NCI-H510A treated with DMSO at 0.1 percent for 48 hours (cell line): ENCODE data around the gene ZNF287.

Experiments used
- DNase-seq: peaks from one replicate; lab custom pipeline; 2025; lab: John Stamatoyannopoulos, UW

ZNF287 gene

DNA sequence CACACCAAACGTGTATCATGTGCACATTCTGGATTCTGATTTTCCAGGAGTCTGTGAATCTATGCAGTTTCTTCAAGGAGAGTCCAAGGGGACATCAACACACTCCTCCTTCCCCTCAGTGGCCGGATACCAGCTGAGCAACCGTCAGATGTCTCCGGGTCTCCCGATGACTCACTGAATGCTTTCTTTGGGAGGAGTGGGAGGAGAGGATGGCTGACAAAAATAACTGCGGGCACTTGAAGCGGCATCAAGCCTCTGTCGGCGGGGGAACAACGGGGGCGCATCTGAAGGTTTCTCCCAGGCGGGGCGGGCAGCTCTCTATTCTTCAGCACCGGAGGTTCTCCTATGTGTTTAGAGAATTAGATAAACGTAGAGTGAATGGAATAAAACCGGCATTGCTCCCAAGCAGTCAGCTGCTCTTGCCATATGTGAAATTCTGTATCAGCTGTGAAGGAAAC is 52.4 kb downstream of the ZNF287 start:
- no peak for DNase-seq

DNA sequence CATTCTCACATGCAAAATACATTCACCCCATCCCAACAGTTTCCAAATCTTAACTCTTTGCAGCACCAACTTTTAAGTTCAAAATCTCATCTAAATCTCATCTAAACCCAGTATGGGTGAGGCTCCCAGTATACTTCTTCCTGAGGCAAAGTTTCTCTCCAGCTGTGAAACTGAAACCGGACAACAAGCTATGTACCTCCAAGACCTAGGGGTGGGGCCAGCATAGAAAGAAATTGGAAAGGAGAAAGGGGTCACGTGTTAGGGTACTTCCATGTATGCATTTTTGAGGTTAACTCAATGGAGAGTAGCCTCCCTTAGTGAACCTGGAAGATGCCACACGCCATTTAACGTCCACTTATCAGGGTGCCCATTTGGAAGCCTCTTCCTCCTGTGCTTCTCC is 53.1 kb downstream of the ZNF287 start:
- no peak for DNase-seq

GRCh38 chr17:16513873-16514272 is 55.1 kb downstream of the ZNF287 start:
- DNase-seq = no peak

DNA sequence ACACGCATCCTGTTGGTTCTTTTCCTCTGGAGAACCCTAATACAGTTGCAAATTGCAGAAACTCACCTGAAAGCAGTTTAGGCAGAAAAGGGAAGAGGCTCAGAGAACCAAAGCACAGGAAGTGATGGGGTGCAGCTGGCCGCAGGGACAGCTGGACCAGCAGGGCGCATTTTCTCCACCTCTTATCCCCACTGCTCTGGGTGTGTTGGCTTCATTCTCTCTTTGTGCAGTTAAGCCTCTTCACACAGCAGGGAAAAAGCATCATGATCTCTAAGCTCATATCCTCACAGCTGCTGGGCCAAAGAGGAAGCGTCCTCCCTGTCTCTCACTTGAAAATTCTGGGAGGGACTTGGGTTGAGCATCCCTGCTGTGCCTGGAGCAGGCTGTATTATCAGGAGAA is 57.0 kb downstream of the ZNF287 start:
- DNase-seq = peak; percentile 77

GRCh38 chr17:16511593-16511992 is 57.4 kb downstream of the ZNF287 start:
- DNase-seq = no peak

- no peak for DNase-seq
Measured at GRCh38 chr17:16507918-16508533, 61.0 kb downstream of the ZNF287 start.

- DNase-seq = no peak
Measured at GRCh38 chr17:16506188-16506587, 62.8 kb downstream of the ZNF287 start.

DNA sequence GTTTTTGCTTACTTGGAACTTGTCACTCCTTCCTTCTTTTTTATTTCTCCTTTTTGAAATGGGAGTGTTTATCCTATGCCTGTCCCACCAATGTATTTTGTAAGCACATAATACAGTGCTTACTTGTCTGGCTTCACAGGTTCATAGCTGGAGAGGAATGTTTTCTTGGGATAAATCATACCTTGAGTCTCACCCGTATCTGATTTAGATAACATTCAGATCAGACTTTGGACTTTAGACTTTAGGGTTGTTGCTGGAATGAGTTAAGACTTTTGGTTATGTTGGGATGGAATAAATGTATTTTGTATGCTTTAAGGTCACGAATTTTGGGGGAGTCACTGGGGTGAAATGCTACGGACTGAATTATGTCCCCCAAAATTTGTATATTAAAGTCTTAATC is 64.0 kb downstream of the ZNF287 start:
- DNase-seq = no peak
